Adrenal gland (tissue), 19 donors: ENCODE data around the gene PAEP. TPM values are rescaled to one million over a fixed set of nuclear protein-coding genes. Genes with fewer than 3 reads are reported as not detected.
"Not testable (repeated sequence)": the region's sequence is repeated elsewhere in the genome, so short reads cannot be mapped to it uniquely, and the experiment has no call there.

Experiments
- DNase-seq, 7 donors: peaks; one replicate each; pipeline ENCODE4 v3.0.0-alpha.2; 2019 to 2020
- H3K27ac ChIP-seq, 5 donors: fragments of 200-600 bp; sonication (generic) in 4 of 5; 1 replicate in 3 of 5; 2 replicates in 2 of 5; pipeline versions ENCODE4 v1.5.1 to v1.8.0; 2016 to 2020; ENCODE audit warnings: mild to moderate bottlenecking in 1 of 5
- H3K27me3 ChIP-seq: fragments of 200-600 bp; 2 replicates; pipeline ENCODE4 v1.8.0; 2021
- H3K36me3 ChIP-seq, 2 donors: fragments of 200-600 bp; replicated peaks in 1 of 2; 1 replicate in 1 of 2; 2 replicates in 1 of 2; pipeline versions ENCODE4 v1.5.1 to v1.8.0; 2018 to 2022
- H3K4me1 ChIP-seq, 2 donors: fragments of 200-600 bp; replicated peaks in 1 of 2; 1 replicate in 1 of 2; 2 replicates in 1 of 2; pipeline versions ENCODE4 v1.5.1 to v1.8.0; 2018 to 2021
- H3K4me3 ChIP-seq, 4 donors: fragments of 200-600 bp; sonication (generic) in 3 of 4; one replicate each; pipeline ENCODE4 v1.5.1; 2016 to 2018
- H3K9me3 ChIP-seq, 3 donors: fragments of 200-600 bp; sonication (generic) in 1 of 3; replicated peaks in 1 of 3; 1 replicate in 2 of 3; 2 replicates in 1 of 3; pipeline versions ENCODE4 v1.5.1 to v1.8.0; 2016 to 2021
- POLR2A ChIP-seq, 2 donors: fragments of 450-650 bp; IDR thresholded peaks; one replicate each; pipeline ENCODE4 v1.6.1; 2017; ENCODE audit warnings: antibody characterized with exemption in 2 of 2, mild to moderate bottlenecking in 2 of 2, moderate library complexity in 1 of 2
- WGBS, 4 donors: extraction: QIAGEN DNeasy Blood & Tissue Kit in 2 of 4; methylation state at CpG; one replicate each; pipeline versions ENCODE4 v1.1.5 to v1.1.7; 2013 to 2017; 5-methylcytosine and 5-hydroxymethylcytosine counted together
- intact Hi-C, 2 donors: fragments of 100-400 bp; cut with DNase I; formaldehyde crosslinking; loops; one replicate each; pipeline versions ENCODE4 v1.14.1 to v1.15.0; 2022 to 2023
- long read RNA-seq, 10 donors: library from polyadenylated mRNA in 3 of 10; unstranded in 2 of 10; stranded (forward) in 1 of 10; transcript quantifications; one replicate each; pipeline ENCODE4 v2.0.0 and lab custom pipeline, GENCODE V29; 2021 to 2026
- polyA plus RNA-seq, 3 donors: library from polyadenylated mRNA; stranded (reverse); fragments of 200-250 nt in 2 of 3; fragments of 350-450 nt in 1 of 3; fragmentation: Illumina TruSeq in 1 of 3; extraction: RNeasy Lipid Tissue Mini Kit (QIAGEN cat#74804) in 1 of 3; gene quantifications; one replicate each; pipeline ENCODE4 v1.2.3, GENCODE V29; 2013 to 2014
- total RNA-seq, 9 donors: library from RNA; depleted of rRNA in 4 of 9; stranded (reverse); fragments of >200 nt in 4 of 9; fragments of 120-200 nt in 1 of 9; fragmentation: NEBNext Ultra II Directional in 1 of 9; extraction: Animal tissue kit (Norgen Biotek cat#: 25700) in 1 of 9; gene quantifications; one replicate each; pipeline versions ENCODE4 v1.1.0 to v1.2.4, GENCODE V29; 2013 to 2023
- TF ChIP-seq, protein P1 (sequence below), 6 experiments: fragments of 450-650 bp in 4 of 6; fragments of 200-600 bp in 2 of 6; sonication (generic) in 1 of 6; IDR thresholded peaks; 1 replicate in 5 of 6; 2 replicates in 1 of 6; pipeline versions ENCODE4 v1.5.1 to v1.8.0; 2016 to 2021; ENCODE audit warnings: antibody characterized with exemption in 6 of 6, mild to moderate bottlenecking in 2 of 6, moderate library complexity in 1 of 6
- donor health status: healthy with polysubstance abuse.
- donor health status: Bipolar disorder and iron deficiency.
- donor health status: DM: yes; HTN: yes; CAD: no.
- donor health status: DM: no; HTN: no; CAD: no.
- donor health status: DM: no; HTN: no; CAD: no.
- donor health status: DM: yes; HTN: yes; CAD: no.

Gene PAEP
- total RNA-seq: under 1 TPM in 1 of 9 donors, not detected in 8; 0.17 TPM
- not detected for polyA plus RNA-seq
- long read RNA-seq, donor 1: 0 reads
- long read RNA-seq, donor 2: 0 reads
- long read RNA-seq, donor 3: 0 reads
- long read RNA-seq, donor 4: 0 reads
- long read RNA-seq, donor 5: 0 reads
- long read RNA-seq, donor 6: 0 reads
- long read RNA-seq, donor 7: 0 reads
- long read RNA-seq, donor 8: 0 reads
- long read RNA-seq, donor 9: 0 reads
- long read RNA-seq, donor 10, partial matches to known transcripts: 9 of 9 reads
- long read RNA-seq, donor 10, other reads (novel, unspliced or antisense): 0 of 9 reads

DNA sequence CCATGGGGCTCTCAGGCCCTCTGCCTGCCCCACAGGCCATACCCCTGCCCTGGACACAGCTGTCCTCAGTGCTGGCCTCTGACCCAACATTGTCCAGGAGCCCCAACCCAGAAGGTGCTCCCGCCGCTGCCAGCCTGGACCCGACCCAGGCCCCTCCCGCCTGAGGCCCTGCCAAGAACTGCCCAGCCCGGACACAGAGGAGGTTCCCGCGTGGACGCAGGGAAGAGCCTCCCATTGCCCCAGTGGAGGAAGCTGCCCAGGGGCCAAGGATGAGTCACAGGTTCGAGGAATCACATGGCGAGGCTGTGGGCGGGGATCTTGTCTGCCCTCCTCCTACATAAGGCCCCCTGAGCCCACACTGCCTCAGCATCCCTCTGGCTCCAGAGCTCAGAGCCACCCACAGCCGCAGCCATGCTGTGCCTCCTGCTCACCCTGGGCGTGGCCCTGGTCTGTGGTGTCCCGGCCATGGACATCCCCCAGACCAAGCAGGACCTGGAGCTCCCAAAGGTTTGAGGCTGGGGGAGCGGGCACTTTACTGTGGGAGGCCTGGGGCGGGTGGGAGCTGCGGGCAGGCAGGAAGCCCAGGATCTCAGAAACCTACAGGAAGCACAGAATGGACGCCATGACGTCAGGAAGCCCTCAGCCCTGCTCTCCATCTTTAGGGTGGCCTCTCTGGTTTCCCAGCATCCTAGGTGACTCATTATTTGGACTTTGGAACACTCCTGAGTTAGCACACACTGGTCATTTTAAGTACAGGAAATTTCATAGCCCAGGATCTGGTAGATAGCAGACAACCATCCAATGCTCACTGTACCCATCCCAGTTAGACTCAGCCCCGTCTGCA lies at the start of gene PAEP:
PAEP (plus strand) TSS at position 366 of the 844 bp plus-strand sequence.
- TF ChIP-seq, protein P1, sequence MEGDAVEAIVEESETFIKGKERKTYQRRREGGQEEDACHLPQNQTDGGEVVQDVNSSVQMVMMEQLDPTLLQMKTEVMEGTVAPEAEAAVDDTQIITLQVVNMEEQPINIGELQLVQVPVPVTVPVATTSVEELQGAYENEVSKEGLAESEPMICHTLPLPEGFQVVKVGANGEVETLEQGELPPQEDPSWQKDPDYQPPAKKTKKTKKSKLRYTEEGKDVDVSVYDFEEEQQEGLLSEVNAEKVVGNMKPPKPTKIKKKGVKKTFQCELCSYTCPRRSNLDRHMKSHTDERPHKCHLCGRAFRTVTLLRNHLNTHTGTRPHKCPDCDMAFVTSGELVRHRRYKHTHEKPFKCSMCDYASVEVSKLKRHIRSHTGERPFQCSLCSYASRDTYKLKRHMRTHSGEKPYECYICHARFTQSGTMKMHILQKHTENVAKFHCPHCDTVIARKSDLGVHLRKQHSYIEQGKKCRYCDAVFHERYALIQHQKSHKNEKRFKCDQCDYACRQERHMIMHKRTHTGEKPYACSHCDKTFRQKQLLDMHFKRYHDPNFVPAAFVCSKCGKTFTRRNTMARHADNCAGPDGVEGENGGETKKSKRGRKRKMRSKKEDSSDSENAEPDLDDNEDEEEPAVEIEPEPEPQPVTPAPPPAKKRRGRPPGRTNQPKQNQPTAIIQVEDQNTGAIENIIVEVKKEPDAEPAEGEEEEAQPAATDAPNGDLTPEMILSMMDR (IDR thresholded peaks at IDR 0.05): no peak
- TF ChIP-seq POLR2A (IDR thresholded peaks at IDR 0.05): no peak
- Histone ChIP-seq H3K36me3 (no peaks in the 10 kb centered on the region), H3K27ac (no peak within 1 kb of the TSS), H3K27me3 (no peaks in the 10 kb centered on the region), H3K4me1 (no peaks in the 10 kb centered on the region), H3K9me3 (no peaks in the 10 kb centered on the region), H3K4me3 (no peak within 1 kb of the TSS)
- 79 to 86% (median 86%) methylated on average over 7 to 20 of the region's 20 CpGs for WGBS, 4 donors
- no peak for DNase-seq
- intact Hi-C loops: no loop called here

DNA sequence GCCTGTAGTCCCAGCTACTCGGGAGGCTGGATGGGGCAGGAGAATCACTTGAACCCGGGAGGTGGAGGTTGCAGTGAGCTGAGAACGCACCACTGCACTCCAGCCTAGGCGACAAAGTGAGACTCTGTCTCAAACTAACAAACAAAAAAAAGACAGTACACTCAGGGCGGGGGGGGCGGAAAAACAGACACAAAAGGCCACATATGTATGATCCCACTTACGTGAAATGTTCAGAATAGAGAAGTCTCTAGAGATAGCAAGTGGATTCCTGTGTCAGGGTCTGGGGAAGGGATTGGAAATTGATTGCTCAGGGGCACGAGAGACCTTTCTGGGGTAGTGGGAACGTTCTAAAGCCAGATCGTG lies 49.3 kb upstream of the PAEP start:
- DNase-seq: no peak
- no peaks in the 10 kb centered on the region for H3K27me3 ChIP-seq
- WGBS, 4 donors: 79 to 88% (median 85%) methylated on average over 10 of the region's 10 CpGs
- intact Hi-C loops: no loop called here
- no peak overlapping the region for H3K27ac ChIP-seq
- no peak for TF ChIP-seq POLR2A (IDR thresholded peaks at IDR 0.05)
- TF ChIP-seq, protein P1 (IDR thresholded peaks at IDR 0.05): no peak
- H3K9me3 ChIP-seq: no peaks in the 10 kb centered on the region
- H3K36me3 ChIP-seq: no peaks in the 10 kb centered on the region
- H3K4me1 ChIP-seq: no peaks in the 10 kb centered on the region
- H3K4me3 ChIP-seq: no peak overlapping the region

DNA sequence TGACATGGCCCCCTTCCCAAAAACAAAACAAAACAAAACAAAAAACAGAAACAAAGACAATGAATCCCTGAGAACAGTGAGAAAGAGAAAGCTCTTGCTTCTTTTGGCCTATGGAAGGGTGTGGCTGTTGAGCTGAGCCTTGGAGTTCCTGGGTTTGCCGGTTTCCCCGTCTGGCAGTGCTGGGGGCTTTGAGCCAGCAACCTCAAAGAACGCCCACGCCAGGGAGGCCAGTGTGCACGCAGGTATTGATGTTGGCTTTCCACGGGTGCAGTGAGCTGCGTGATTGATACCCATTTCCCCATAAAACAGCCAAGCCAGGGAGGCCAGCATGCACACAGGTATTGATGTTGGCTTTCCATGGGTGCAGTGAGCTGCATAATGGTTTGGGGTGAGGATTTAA lies 48.7 kb upstream of the PAEP start:
- TF ChIP-seq, protein P1 (IDR thresholded peaks at IDR 0.05): no peak
- no peak for TF ChIP-seq POLR2A (IDR thresholded peaks at IDR 0.05)
- 47 to 52% (median 50%) methylated on average over 6 to 7 of the region's 7 CpGs for WGBS, 4 donors
- intact Hi-C loops: no loop called here

DNA sequence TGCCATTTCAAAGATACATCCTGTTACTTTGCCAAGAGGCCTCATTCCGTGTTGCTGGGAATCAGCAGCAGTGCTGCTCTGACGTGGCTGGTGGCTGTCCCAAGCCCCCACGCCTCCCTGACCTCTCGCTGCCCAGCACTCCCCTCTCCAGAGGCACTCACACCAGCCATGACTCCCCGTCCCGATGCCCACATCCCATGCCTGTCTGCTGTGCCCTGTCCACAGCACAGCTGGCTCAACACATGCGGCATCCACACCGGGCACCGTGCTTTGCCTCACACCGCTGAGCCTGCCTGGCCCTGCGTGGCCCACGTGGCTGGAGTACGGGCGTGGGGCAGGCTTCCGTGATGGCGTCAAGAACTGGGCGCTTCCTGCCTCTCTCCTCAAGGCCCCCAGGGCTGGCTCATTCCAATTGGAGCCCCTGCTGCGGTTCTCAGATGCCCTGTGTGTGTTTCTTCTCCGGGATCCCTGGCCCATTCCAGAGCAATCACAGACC lies 48.2 kb upstream of the PAEP start:
- intact Hi-C loops: no loop called here
- TF ChIP-seq, protein P1 (IDR thresholded peaks at IDR 0.05): no peak
- H3K27ac ChIP-seq: no peak overlapping the region
- H3K27me3 ChIP-seq: no peaks in the 10 kb centered on the region
- DNase-seq: peak in 3 of 7 donors; percentile 8 to 35 (median 15)
- no peak overlapping the region for H3K4me3 ChIP-seq
- WGBS, 4 donors: 69 to 81% (median 74%) methylated on average over 12 to 19 of the region's 19 CpGs
- H3K9me3 ChIP-seq: no peaks in the 10 kb centered on the region
- H3K36me3 ChIP-seq: no peaks in the 10 kb centered on the region
- no peaks in the 10 kb centered on the region for H3K4me1 ChIP-seq

More for the DNA sequence above, 48.7 kb upstream of the PAEP start:
- Histone ChIP-seq H3K27me3 (no peaks in the 10 kb centered on the region), H3K4me3 (no peak overlapping the region), H3K4me1 (no peaks in the 10 kb centered on the region), H3K9me3 (no peaks in the 10 kb centered on the region), H3K27ac (no peak overlapping the region), H3K36me3 (no peaks in the 10 kb centered on the region)
- DNase-seq: peak in 2 of 7 donors; percentile 7 to 16

DNA sequence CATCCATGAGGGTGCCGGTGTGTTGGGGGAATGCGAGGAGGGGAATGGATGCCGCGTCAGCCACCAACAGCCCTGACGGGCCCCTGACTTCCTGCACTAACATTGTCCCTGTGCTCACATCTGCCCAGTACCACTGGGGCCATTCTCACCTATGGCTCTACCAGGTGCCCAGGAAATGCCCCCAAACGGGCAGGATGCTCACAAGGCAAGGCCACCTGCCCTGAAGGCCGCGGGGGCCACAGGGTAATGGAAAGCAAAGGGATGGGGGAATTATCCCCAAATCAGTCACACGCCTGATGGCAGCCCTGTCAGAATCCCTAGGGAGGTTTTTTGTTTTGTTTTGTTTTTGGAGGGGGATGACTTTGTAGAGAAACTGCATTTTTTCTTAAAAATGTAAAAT lies 47.6 kb upstream of the PAEP start:
- intact Hi-C loops, H3K4me1 ChIP-seq, H3K36me3 ChIP-seq, H3K9me3 ChIP-seq, H3K27me3 ChIP-seq, H3K4me3 ChIP-seq, H3K27ac ChIP-seq: not testable (repeated sequence)
- peak in 1 of 7 donors; percentile 8 for DNase-seq
- WGBS, 4 donors: 40 to 88% (median 88%) methylated on average over 1 to 9 of the region's 9 CpGs; no CpG with 5 or more reads in 1 of the 4 donors
